H4 (cell line): ENCODE data around the gene ZSCAN18. TPM values are rescaled to one million over a fixed set of nuclear protein-coding genes. Genes with fewer than 3 reads are reported as not detected.

Source experiments
- DNase-seq: peaks from one replicate; pipeline ENCODE4 v3.0.0-alpha.2; 2015; ENCODE audit warnings: low spot score
- total RNA-seq: library from RNA; depleted of rRNA; stranded (reverse); fragments of >200 nt; shearing (Covaris generic); gene quantifications from 2 replicates; pipeline ENCODE4 v1.2.3, GENCODE V29; 2014

ZSCAN18 gene
- total RNA-seq, 1 experiment from 2014 or later: 3.8 TPM

GRCh38 chr19:58086825-58087710, 11.0 kb downstream of the ZSCAN18 start:
- no peak for DNase-seq

GRCh38 chr19:58085348-58085875, 12.6 kb downstream of the ZSCAN18 start:
- DNase-seq: no peak

DNA sequence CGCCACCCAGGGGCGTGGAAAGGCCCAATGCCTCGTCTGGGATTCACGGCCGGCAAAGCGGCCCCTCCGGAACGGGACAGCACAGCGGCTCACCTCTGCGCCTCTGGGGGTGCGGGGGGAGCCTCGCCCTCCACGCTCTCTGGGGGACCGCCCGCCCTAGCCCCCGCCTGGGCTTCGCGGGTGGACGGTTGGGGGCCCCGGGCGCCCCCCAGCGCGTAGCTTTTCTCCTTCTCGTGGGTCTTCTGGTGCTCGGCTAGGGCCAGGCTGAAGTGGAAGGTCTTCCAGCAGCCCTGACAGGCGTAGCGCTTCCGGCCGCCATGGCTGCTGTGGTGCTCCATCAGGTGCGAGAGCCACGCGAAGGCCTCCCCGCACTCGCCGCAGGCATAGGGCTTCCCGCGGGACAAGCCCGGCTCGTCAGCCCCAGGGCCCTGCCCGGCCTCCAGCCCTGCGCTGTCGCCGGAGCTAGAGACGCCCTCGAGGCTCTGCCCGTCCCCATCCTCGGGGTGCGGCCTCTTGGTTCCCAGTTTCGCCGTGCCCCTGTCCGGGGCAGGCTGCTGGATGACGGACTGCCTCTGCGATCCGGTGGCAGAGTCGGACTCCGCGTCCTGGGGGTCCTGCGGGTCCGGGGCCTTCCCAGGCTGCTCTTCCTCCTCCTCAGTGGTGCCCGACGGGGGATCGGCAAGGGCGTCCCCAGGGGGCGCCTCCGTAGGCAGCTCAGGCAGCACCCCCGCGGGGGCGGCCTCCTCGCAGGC, 13.3 kb downstream of the ZSCAN18 start:
- no peak for DNase-seq

DNA sequence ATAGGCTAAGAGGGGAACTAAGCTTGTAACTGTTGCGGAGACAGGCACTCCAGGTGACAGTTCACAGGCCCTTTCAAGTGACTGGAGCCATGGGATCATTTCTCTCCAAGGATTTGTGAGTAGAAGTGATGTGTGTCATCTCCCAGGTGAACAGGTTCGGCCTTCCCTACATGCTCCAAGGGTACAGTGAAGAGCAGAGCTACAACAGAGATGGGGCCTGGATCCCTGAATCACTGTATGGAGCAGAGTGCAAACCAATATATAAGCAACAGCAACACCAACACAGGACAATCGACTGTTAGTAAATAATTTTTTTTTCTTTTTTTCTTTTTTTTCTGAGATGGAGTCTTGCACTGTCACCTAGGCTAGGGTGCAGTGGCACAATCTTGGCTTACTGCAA, 15.0 kb downstream of the ZSCAN18 start:
- DNase-seq: no peak

DNA sequence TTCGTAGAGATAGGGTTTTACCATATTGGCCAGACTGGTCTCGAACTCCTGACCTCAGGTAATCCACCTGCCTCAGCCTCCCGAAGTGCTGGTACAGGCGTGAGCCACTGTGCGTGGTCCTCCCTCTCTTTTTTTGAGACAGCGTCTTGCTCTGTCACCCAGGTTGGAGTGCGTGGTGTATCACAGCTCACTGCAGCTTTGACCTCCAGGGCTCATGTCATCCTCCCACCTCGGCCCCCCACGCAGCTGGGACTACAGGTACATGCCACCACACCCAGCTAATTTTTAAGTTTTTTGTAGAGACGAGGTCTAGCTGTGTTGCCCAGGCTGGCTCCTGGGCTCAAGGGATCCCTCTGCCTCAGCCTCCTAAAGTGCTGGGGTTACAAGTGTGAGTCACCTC, 18.2 kb downstream of the ZSCAN18 start:
- DNase-seq: no peak

- DNase-seq: no peak
Observed at GRCh38 chr19:58067240-58067912, 30.7 kb downstream of the ZSCAN18 start.

- no peak for DNase-seq
Observed at GRCh38 chr19:58063712-58064111, 34.3 kb downstream of the ZSCAN18 start.

- no peak for DNase-seq
Observed at GRCh38 chr19:58060231-58060630, 37.8 kb downstream of the ZSCAN18 start.

- DNase-seq: no peak
Observed at GRCh38 chr19:58059671-58060078, 38.4 kb downstream of the ZSCAN18 start.

DNA sequence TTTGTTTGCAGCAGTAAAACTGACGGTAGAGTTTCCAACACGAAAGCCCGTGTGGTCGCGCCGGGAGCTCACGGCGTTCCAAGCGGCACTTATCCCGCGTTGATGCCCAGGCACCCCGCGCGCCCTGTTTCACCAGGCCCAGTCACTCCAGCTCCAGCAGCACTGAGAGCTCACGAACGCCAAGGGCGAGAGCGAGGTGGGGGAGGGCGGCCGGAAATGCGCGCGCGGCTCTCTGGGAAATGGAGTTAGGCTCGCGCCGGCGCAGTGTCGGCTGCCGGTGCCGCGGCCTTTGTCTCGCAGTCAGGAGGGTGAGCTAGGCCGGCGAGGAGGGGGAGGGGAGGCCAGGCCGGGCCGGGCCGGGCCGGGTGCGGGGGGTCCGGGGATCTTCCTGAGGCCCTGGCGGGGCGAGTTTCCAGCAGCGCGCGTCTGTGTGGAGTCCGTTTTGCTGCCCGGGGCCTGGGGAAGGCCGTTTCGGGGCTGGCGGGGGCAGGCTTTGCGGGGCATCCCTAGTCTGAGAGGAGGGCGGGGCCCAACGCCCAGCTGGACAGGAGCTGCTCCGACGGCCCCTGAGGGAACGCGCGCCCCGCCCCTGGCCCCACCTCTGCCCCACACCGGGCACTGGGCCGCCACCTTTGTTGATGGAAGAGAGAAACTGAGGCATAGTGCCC, 38.9 kb downstream of the ZSCAN18 start, which contains the start of gene ZNF135:
ZNF135 (plus strand) TSS at position 280 of the 668 bp plus-strand sequence. CDS start 721 bp downstream, outside the sequence.
- DNase-seq: no peak

GRCh38 chr19:58058467-58058866, 39.6 kb downstream of the ZSCAN18 start:
- no peak for DNase-seq

DNA sequence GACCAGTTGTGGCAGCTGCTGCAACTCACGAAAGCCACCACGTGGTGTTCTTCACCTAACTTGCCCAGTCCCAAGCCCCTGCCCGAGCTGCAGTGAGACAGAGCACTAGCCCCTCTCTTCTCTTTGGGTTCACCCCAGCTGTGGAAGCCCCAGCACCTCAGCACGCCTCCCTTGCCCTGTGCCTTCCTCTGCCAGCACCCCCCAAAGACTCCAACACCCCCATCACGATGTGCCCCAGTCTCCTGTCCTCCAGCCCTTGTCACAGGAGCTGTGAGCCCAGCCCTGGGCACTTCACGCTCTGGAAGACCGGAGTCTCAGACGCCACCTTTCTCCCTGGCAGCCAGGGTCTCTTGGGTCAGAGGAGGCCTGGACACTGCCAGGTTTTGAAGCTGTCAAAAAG, 41.2 kb downstream of the ZSCAN18 start:
- no peak for DNase-seq

GRCh38 chr19:58056261-58056660, 41.8 kb downstream of the ZSCAN18 start:
- no peak for DNase-seq

- no peak for DNase-seq
Observed at GRCh38 chr19:58054901-58055874, 42.8 kb downstream of the ZSCAN18 start.

DNA sequence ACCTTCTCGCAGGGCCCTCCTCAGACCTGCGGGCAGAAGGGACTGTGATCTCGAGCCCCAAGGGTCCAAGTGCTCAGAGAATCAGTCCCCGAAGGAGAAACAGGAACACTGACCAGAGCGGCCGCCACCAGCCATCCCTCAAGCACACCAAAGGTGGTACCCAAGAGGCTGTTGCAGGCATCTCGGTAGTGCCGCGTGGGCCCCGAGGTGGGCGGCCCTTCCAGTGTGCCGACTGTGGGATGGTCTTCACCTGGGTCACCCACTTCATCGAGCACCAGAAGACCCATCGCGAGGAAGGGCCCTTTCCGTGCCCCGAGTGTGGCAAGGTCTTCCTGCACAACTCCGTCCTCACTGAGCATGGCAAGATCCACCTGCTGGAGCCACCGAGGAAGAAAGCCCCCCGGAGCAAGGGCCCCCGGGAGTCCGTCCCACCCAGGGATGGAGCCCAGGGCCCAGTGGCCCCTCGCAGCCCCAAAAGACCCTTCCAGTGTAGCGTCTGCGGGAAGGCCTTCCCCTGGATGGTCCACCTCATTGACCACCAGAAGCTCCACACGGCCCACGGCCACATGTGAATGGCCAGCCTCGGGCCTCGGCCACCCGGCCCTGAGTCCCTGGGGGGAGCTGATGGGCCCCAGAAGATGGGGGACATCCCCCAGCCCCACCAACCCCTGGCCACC, 44.4 kb downstream of the ZSCAN18 start:
- DNase-seq: no peak

- DNase-seq: no peak
Observed at GRCh38 chr19:58052256-58052655, 45.8 kb downstream of the ZSCAN18 start.

GRCh38 chr19:58047672-58048071, 50.4 kb downstream of the ZSCAN18 start:
- DNase-seq: no peak

GRCh38 chr19:58046856-58047255, 51.2 kb downstream of the ZSCAN18 start:
- DNase-seq: no peak

- DNase-seq: no peak
Observed at GRCh38 chr19:58045411-58046050, 52.5 kb downstream of the ZSCAN18 start.
